Activated T-cell treated with anti-CD3 and anti-CD28 coated beads for 48 hours (primary cell): ENCODE measurements around the gene NUFIP1.
"Not testable (repeated sequence)": the region's sequence is repeated elsewhere in the genome, so short reads cannot be mapped to it uniquely, and the experiment has no call there.

ENCODE experiments used
- DNase-seq: peaks from one replicate; pipeline ENCODE4 v3.0.0-alpha.2; 2020; ENCODE audit warnings: low read depth

NUFIP1 gene

GRCh38 chr13:44919104-44919804 is 70.0 kb downstream of the NUFIP1 start:
- no peak for DNase-seq

- DNase-seq: peak; percentile 76
Measured at GRCh38 chr13:44918326-44919103, 70.8 kb downstream of the NUFIP1 start.

- DNase-seq: peak; percentile 91
Measured at GRCh38 chr13:44917589-44918325, 71.5 kb downstream of the NUFIP1 start.

GRCh38 chr13:44912278-44913016 is 76.8 kb downstream of the NUFIP1 start:
- no peak for DNase-seq

GRCh38 chr13:44908712-44909111 is 80.6 kb downstream of the NUFIP1 start:
- no peak for DNase-seq

- no peak for DNase-seq
Measured at GRCh38 chr13:44908266-44908665, 81.0 kb downstream of the NUFIP1 start.

- DNase-seq: no peak
Measured at GRCh38 chr13:44906713-44907112, 82.6 kb downstream of the NUFIP1 start.

GRCh38 chr13:44906230-44906629 is 83.0 kb downstream of the NUFIP1 start:
- no peak for DNase-seq

GRCh38 chr13:44905556-44905955 is 83.7 kb downstream of the NUFIP1 start:
- no peak for DNase-seq

- DNase-seq: no peak
Measured at GRCh38 chr13:44904967-44905366, 84.3 kb downstream of the NUFIP1 start.

GRCh38 chr13:44903574-44903985 is 85.7 kb downstream of the NUFIP1 start:
- DNase-seq: no peak

GRCh38 chr13:44902738-44903137 is 86.5 kb downstream of the NUFIP1 start:
- no peak for DNase-seq

GRCh38 chr13:44899967-44900366 is 89.3 kb downstream of the NUFIP1 start:
- DNase-seq: no peak

- DNase-seq: not testable (repeated sequence)
Measured at GRCh38 chr13:44898308-44898707, 91.0 kb downstream of the NUFIP1 start.

- DNase-seq: no peak
Measured at GRCh38 chr13:44895953-44896335, 93.3 kb downstream of the NUFIP1 start.

- no peak for DNase-seq
Measured at GRCh38 chr13:44895264-44895952, 93.9 kb downstream of the NUFIP1 start.

- DNase-seq: no peak
Measured at GRCh38 chr13:44894001-44894770, 95.1 kb downstream of the NUFIP1 start.
